ENCODE measurements around the gene SMC5.

- TF ChIP-seq SP1 (IDR thresholded peaks at IDR 0.05; ENCODE audit: low read depth) (no peak), CTCF (IDR thresholded peaks at IDR 0.05 in 2 of 3, conservative IDR thresholded peaks at IDR 0.05 in 1 of 3; ENCODE audit: borderline replicate concordance in 1 of 3, insufficient read depth in 1 of 3, low read depth in 2 of 3, low read length in 2 of 3) (no peak), POLR2AphosphoS5 (IDR thresholded peaks at IDR 0.05; ENCODE audit: low read depth, low read length) (no peak), CEBPB (IDR thresholded peaks at IDR 0.05; ENCODE audit: low read depth) (no peak), POLR2A (IDR thresholded peaks at IDR 0.05; ENCODE audit: borderline replicate concordance, extremely low read depth, insufficient read depth, insufficient read length) (no peak), ZNF274 (IDR thresholded peaks at IDR 0.05; ENCODE audit: low read depth, low read length) (no peak), ZFX (IDR thresholded peaks at IDR 0.05) (no peak), EZH2 (IDR thresholded peaks at IDR 0.05) (no peak)
- TF ChIP-seq, protein P1, sequence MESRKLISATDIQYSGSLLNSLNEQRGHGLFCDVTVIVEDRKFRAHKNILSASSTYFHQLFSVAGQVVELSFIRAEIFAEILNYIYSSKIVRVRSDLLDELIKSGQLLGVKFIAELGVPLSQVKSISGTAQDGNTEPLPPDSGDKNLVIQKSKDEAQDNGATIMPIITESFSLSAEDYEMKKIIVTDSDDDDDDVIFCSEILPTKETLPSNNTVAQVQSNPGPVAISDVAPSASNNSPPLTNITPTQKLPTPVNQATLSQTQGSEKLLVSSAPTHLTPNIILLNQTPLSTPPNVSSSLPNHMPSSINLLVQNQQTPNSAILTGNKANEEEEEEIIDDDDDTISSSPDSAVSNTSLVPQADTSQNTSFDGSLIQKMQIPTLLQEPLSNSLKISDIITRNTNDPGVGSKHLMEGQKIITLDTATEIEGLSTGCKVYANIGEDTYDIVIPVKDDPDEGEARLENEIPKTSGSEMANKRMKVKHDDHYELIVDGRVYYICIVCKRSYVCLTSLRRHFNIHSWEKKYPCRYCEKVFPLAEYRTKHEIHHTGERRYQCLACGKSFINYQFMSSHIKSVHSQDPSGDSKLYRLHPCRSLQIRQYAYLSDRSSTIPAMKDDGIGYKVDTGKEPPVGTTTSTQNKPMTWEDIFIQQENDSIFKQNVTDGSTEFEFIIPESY (IDR thresholded peaks at IDR 0.05; ENCODE audit: extremely low read depth, insufficient replicate concordance, low read length), result no peak
These were observed 130.4 kb downstream of the SMC5 start for GRCh38 chr9:70389188-70389587.
